ENCODE results near the gene LCAT.
"Not testable (repeated sequence)": the region's sequence is repeated elsewhere in the genome, so short reads cannot be mapped to it uniquely, and the experiment has no call there.

LCAT gene

GRCh38 chr16:67931712-67932461 lies 12.0 kb downstream of the LCAT start, which contains the start of gene CTRL:
Gene CTRL, minus strand, starts transcription at chr16:67931862. Its CDS starts 10 bp downstream, at chr16:67931852.
- DNase-seq (ENCODE audit: low read depth), result no peak

GRCh38 chr16:67930678-67931211 lies 13.2 kb downstream of the LCAT start:
- no peak for DNase-seq (ENCODE audit: low read depth)

GRCh38 chr16:67930191-67930590 lies 13.7 kb downstream of the LCAT start:
- DNase-seq (ENCODE audit: low read depth), result no peak

GRCh38 chr16:67928561-67929364 lies 15.2 kb downstream of the LCAT start:
- no peak for DNase-seq (ENCODE audit: low read depth)

GRCh38 chr16:67928147-67928546 lies 15.8 kb downstream of the LCAT start:
- no peak for DNase-seq (ENCODE audit: low read depth)

- no peak for DNase-seq (ENCODE audit: low read depth)
These were observed 16.6 kb downstream of the LCAT start for GRCh38 chr16:67927131-67927941.

- DNase-seq (ENCODE audit: low read depth), result no peak
These were observed 17.7 kb downstream of the LCAT start for GRCh38 chr16:67926181-67926750.

GRCh38 chr16:67924140-67924906 lies 19.6 kb downstream of the LCAT start:
- DNase-seq (ENCODE audit: low read depth), result no peak

- DNase-seq (ENCODE audit: low read depth), result no peak
These were observed 20.4 kb downstream of the LCAT start for GRCh38 chr16:67923414-67924116.

GRCh38 chr16:67922740-67923139 lies 21.2 kb downstream of the LCAT start:
- no peak for DNase-seq (ENCODE audit: low read depth)

- DNase-seq (ENCODE audit: low read depth), result no peak
These were observed 21.7 kb downstream of the LCAT start for GRCh38 chr16:67922221-67922620.

- DNase-seq (ENCODE audit: low read depth), result no peak
These were observed 24.2 kb downstream of the LCAT start for GRCh38 chr16:67919622-67920221.

GRCh38 chr16:67917852-67918236 lies 26.1 kb downstream of the LCAT start:
- DNase-seq (ENCODE audit: low read depth), result no peak

- no peak for DNase-seq (ENCODE audit: low read depth)
These were observed 26.6 kb downstream of the LCAT start for GRCh38 chr16:67917140-67917851.

- no peak for DNase-seq (ENCODE audit: low read depth)
These were observed 27.8 kb downstream of the LCAT start for GRCh38 chr16:67915831-67916723.

GRCh38 chr16:67915496-67915769 lies 28.5 kb downstream of the LCAT start:
- not testable (repeated sequence) for DNase-seq (ENCODE audit: low read depth)

- DNase-seq (ENCODE audit: low read depth), result no peak
These were observed 29.0 kb downstream of the LCAT start for GRCh38 chr16:67914758-67915495.

GRCh38 chr16:67910158-67910557 lies 33.8 kb downstream of the LCAT start:
- no peak for DNase-seq (ENCODE audit: low read depth)
